MM.1S (cell line): Measurements from ENCODE around the gene PRR3.

Experiments
- DNase-seq: peaks from one replicate; pipeline ENCODE4 v3.0.0-alpha.2; 2015
- H2AFZ ChIP-seq: fragments of 300-600 bp; sonication (generic); 2 replicates; pipeline ENCODE4 v1.6.0; 2016; ENCODE audit warnings: antibody characterized with exemption, low read length
- H3F3A ChIP-seq: fragments of 300-600 bp; sonication (generic); 2 replicates; pipeline ENCODE4 v1.6.1; 2016; ENCODE audit warnings: mild to moderate bottlenecking, antibody characterized with exemption, low read length, moderate library complexity, mixed read lengths; ENCODE audit not compliant: insufficient read depth
- H3K27ac ChIP-seq: fragments of 300-600 bp; sonication (generic); 2 replicates; pipeline ENCODE4 v1.5.1; 2016; ENCODE audit warnings: mild to moderate bottlenecking, low read length
- H3K27me3 ChIP-seq: fragments of 300-600 bp; sonication (generic); replicated peaks from 2 replicates; pipeline ENCODE4 v1.6.0; 2016; ENCODE audit warnings: low read length; ENCODE audit not compliant: insufficient read depth
- H3K36me3 ChIP-seq: fragments of 300-600 bp; sonication (generic); replicated peaks from 2 replicates; pipeline ENCODE4 v1.6.1; 2016; ENCODE audit warnings: mild to moderate bottlenecking, low read length, mixed read lengths; ENCODE audit not compliant: insufficient read depth
- H3K4me1 ChIP-seq: fragments of 300-600 bp; sonication (generic); 2 replicates; pipeline ENCODE4 v1.6.1; 2016; ENCODE audit warnings: low read length, mixed read lengths
- H3K4me2 ChIP-seq: fragments of 300-600 bp; sonication (generic); 2 replicates; pipeline ENCODE4 v1.6.0; 2016; ENCODE audit warnings: low read depth, low read length
- H3K4me3 ChIP-seq: fragments of 300-600 bp; sonication (generic); 2 replicates; pipeline ENCODE4 v1.5.1; 2016; ENCODE audit warnings: low read length, mixed read lengths
- H3K79me2 ChIP-seq: fragments of 300-600 bp; sonication (generic); 2 replicates; pipeline ENCODE4 v1.6.1; 2016; ENCODE audit warnings: mixed run types, low read length, mixed read lengths
- H3K9ac ChIP-seq: fragments of 300-600 bp; sonication (generic); 2 replicates; pipeline ENCODE4 v1.6.1; 2016; ENCODE audit warnings: low read length, mixed read lengths
- H3K9me2 ChIP-seq: fragments of 300-600 bp; sonication (generic); replicated peaks from 2 replicates; pipeline ENCODE4 v1.6.1; 2016; ENCODE audit warnings: mild to moderate bottlenecking, low read length, mixed read lengths; ENCODE audit not compliant: insufficient read depth
- H3K9me3 ChIP-seq: fragments of 300-600 bp; sonication (generic); replicated peaks from 2 replicates; pipeline ENCODE4 v1.6.1; 2016; ENCODE audit warnings: mild to moderate bottlenecking, low read length, mixed read lengths; ENCODE audit not compliant: insufficient read depth
- H4K20me1 ChIP-seq: fragments of 300-600 bp; sonication (generic); 2 replicates; pipeline ENCODE4 v1.6.1; 2016; ENCODE audit warnings: mild to moderate bottlenecking, low read length, moderate library complexity, mixed read lengths; ENCODE audit not compliant: insufficient read depth
- EZH2 ChIP-seq: fragments of 300-600 bp; sonication (generic); optimal IDR thresholded peaks from 2 replicates; pipeline ENCODE3; 2017; ENCODE audit warnings: low read depth, mild to moderate bottlenecking, antibody characterized with exemption, low read length, mixed read lengths
- EZH2phosphoT487 ChIP-seq: fragments of 300-600 bp; sonication (generic); IDR thresholded peaks from 2 replicates; pipeline ENCODE4 v1.6.1; 2018; ENCODE audit warnings: antibody characterized with exemption, low read length
- TF ChIP-seq, protein P1 (sequence below): fragments of 300-600 bp; sonication (generic); IDR thresholded peaks from 2 replicates; pipeline ENCODE4 v1.5.1; 2016; ENCODE audit warnings: antibody characterized with exemption, low read length, mixed read lengths

The PRR3 gene

DNA sequence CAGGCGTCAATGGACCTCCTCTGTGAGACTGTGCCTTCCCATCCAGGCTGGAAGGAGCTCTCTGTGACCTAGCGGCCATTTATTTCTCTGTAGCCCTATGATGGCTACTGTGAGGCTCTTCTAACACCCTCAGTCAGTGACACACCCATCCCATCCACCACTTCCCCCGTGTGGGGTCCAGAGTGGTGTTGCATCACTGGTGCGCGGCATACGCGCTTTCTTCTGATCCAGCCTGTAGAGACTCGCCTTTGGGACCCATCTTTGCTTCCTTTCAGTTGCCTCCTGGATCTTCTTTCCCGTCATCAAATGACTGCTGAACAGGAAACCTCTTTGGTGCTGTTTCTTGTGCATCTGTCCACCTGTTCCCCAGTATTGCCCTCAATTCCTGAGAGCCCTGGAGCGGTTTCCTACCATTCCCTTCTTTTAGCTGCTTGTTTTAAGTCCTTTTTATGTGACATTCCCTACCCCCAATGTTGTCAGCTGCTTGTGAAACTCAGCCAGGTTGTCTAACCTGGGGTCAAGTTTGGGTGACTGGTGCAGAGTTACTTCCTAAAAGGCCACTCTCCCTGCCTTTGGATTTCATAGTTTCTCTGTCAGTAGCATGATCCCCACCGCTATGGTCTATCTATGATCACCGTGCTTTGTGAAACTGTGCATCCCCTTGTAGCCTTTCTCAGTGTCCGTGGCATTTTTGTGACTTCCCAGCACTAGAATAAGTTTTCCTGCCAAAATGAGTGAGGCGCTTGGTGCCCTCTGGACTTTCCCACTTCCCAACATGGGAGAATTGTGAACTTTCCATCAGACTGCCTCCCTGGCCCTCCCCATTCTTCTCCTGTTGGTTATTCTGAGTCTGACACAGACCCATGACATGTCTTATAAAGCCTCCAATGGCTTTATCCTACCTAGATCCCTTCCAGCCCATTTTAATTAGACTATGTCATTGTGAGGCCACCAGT, 5.7 kb downstream of the PRR3 start:
- Histone ChIP-seq H3K27ac (no peak overlapping the region), H3K9me3 (no peaks in the 10 kb centered on the region), H2AFZ (no peak overlapping the region), H3K9me2 (no peaks in the 10 kb centered on the region), H3K4me3 (no peak overlapping the region), H3K36me3 (no peaks in the 10 kb centered on the region; the same call in 1 of the 2 replicates), H3K79me2 (peaks cover 19% of the 10 kb centered on the region), H3K9ac (no peak overlapping the region), H3F3A (0 out of 2 replicates have a peak, but pooled peaks cover 5% of the 10 kb centered on the region), H4K20me1 (no peaks in the 10 kb centered on the region), H3K4me2 (no peak overlapping the region), H3K4me1 (peaks cover 8% of the 10 kb centered on the region), H3K27me3 (no peaks in the 10 kb centered on the region)
- TF ChIP-seq, protein P1, sequence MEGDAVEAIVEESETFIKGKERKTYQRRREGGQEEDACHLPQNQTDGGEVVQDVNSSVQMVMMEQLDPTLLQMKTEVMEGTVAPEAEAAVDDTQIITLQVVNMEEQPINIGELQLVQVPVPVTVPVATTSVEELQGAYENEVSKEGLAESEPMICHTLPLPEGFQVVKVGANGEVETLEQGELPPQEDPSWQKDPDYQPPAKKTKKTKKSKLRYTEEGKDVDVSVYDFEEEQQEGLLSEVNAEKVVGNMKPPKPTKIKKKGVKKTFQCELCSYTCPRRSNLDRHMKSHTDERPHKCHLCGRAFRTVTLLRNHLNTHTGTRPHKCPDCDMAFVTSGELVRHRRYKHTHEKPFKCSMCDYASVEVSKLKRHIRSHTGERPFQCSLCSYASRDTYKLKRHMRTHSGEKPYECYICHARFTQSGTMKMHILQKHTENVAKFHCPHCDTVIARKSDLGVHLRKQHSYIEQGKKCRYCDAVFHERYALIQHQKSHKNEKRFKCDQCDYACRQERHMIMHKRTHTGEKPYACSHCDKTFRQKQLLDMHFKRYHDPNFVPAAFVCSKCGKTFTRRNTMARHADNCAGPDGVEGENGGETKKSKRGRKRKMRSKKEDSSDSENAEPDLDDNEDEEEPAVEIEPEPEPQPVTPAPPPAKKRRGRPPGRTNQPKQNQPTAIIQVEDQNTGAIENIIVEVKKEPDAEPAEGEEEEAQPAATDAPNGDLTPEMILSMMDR: no peak
- no peak for TF ChIP-seq EZH2
- no peak for DNase-seq

DNA sequence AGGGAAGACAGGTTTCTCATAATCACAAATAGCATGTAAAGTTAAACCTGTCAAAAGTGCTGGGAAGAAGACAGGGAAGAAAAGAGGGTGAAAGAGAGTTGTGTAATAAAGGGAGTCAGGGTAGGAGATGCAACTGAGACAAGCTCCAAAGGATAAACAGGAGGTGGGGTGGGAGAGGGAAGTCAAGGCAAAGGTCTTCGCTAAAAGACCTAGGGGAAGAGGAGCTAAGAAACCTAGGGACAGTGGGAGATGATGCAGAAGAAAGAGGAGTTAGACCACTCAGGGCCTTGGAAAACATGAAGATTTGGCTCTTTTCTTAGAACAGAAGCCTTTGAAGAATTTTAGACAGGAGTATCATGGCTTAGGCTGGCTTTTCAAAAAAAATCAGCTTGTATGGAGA, 7.0 kb downstream of the PRR3 start:
- H3K9ac ChIP-seq: no peak overlapping the region
- H3K4me3 ChIP-seq: no peak overlapping the region
- no peaks in the 10 kb centered on the region for H3K4me1 ChIP-seq
- no peak overlapping the region for H2AFZ ChIP-seq
- H3F3A ChIP-seq: 0 out of 2 replicates have a peak, but pooled peaks cover 5% of the 10 kb centered on the region
- H3K27me3 ChIP-seq: no peaks in the 10 kb centered on the region
- no peaks in the 10 kb centered on the region; the same call in 1 of the 2 replicates for H3K36me3 ChIP-seq
- no peak for TF ChIP-seq EZH2phosphoT487
- TF ChIP-seq, protein P1: no peak
- TF ChIP-seq EZH2: no peak
- no peaks in the 10 kb centered on the region for H3K9me3 ChIP-seq
- H3K4me2 ChIP-seq: no peak overlapping the region
- no peak for DNase-seq
- H4K20me1 ChIP-seq: no peaks in the 10 kb centered on the region
- no peaks in the 10 kb centered on the region for H3K9me2 ChIP-seq
- 0 out of 2 replicates have a peak, but pooled peaks cover 7% of the 10 kb centered on the region for H3K79me2 ChIP-seq
- no peak overlapping the region for H3K27ac ChIP-seq

DNA sequence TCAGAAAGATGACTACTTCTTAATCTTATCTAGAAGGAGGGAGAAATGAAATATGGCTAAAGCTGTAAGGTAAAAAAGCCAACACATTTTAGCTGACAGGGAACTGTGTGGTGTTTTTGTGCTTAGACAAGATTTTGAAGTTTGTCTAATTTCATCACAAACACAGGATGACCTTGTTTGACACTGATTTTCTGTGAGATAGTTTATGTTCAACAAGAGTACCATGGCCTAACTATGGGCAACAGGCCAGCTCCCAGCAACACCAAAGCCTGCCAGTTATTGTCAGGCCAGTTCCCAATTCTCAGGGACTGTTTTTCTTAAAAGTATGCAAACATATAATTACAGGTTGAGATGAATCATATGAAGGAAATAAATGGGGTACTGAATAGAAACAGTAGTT, 8.7 kb downstream of the PRR3 start:
- H3K27ac ChIP-seq: no peak overlapping the region
- no peak for TF ChIP-seq EZH2
- TF ChIP-seq, protein P1: no peak
- no peak for TF ChIP-seq EZH2phosphoT487

More for the DNA sequence above, 8.7 kb downstream of the PRR3 start:
- H3K27me3 ChIP-seq: no peaks in the 10 kb centered on the region
- no peak overlapping the region for H3K4me2 ChIP-seq
- H3K4me1 ChIP-seq: no peaks in the 10 kb centered on the region
- H3K9me2 ChIP-seq: no peaks in the 10 kb centered on the region
- H2AFZ ChIP-seq: no peak overlapping the region
- H3K9me3 ChIP-seq: no peaks in the 10 kb centered on the region
- no peak for DNase-seq
- no peak overlapping the region for H3K9ac ChIP-seq
- no peaks in the 10 kb centered on the region for H3K79me2 ChIP-seq
- H4K20me1 ChIP-seq: no peaks in the 10 kb centered on the region
- H3F3A ChIP-seq: peaks cover 5% of the 10 kb centered on the region; the same call in 1 of the 2 replicates
- H3K36me3 ChIP-seq: no peaks in the 10 kb centered on the region
- no peak overlapping the region for H3K4me3 ChIP-seq
